Middle frontal gyrus (tissue), 1 donor: Measurements from ENCODE around the gene HOXD9.

ENCODE experiments used
- DNase-seq: peaks from one replicate; pipeline ENCODE4 v3.0.0-alpha.2; 2015; ENCODE audit warnings: low spot score; ENCODE audit errors: extremely low spot score

Gene HOXD9

DNA sequence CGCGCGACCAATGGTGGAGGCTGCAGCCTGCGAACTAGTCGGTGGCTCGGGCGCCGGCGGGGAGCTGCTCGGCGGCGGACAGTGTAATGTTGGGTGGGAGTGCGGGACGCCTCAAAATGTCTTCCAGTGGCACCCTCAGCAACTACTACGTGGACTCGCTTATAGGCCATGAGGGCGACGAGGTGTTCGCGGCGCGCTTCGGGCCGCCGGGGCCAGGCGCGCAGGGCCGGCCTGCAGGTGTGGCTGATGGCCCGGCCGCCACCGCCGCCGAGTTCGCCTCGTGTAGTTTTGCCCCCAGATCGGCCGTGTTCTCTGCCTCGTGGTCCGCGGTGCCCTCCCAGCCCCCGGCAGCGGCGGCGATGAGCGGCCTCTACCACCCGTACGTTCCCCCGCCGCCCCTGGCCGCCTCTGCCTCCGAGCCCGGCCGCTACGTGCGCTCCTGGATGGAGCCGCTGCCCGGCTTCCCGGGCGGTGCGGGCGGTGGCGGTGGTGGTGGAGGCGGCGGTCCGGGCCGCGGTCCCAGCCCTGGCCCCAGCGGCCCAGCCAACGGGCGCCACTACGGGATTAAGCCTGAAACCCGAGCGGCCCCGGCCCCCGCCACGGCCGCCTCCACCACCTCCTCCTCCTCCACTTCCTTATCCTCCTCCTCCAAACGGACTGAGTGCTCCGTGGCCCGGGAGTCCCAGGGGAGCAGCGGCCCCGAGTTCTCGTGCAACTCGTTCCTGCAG is at the start of gene HOXD9:
Gene HOXD9 (plus strand): TSS at position 37 of the 728 bp plus-strand sequence. CDS start 50 bp downstream, at position 87.
- DNase-seq: no peak

GRCh38 chr2:176072951-176073904 is 49.3 kb upstream of the HOXD9 start:
- no peak for DNase-seq

DNA sequence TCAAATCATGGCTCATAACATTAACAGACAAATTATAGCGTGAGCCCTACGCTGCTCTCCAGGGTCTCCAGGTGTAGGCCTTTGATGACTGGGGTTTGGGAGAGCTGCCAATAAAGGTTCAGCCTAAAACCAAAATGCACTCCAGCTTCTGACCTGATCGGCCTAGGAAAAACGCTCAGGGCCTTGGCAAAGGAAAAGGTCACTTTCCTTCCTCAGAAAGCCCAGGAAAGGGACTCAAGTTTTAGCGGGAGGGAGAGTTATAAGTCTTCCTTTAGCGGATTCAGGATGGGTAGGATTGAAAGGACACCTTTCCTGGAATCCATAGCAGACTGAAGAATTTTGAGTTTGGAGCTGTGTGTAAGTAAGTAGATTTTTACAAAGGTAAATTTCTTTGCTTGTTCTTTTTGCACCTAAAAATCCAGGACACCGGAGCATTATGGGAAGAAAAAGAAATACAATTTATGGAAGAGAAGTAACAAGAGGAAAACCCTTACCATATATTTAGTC is 47.5 kb upstream of the HOXD9 start:
- DNase-seq: no peak

DNA sequence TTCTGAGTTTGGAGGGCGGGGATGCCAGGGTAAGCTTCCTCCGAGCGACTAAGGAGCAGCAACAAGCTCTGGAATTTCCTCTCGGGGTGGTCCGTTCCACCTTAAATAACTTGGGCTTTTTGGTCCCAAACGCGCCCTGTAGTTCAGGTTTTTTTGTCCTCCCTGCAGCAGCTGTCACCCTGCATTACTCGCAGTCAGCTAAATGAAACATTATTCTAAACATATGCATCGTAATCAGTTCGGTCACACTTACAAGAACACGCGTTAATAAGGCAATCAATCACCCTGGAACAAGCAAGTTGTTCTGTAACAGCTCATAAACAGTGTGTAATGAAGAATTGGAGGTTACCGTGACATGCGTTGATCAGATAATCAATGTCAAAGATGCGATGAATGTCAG is 47.0 kb upstream of the HOXD9 start:
- DNase-seq: no peak

- DNase-seq: no peak
Observed at GRCh38 chr2:176076063-176076462, 46.5 kb upstream of the HOXD9 start.

GRCh38 chr2:176076796-176077195 is 45.7 kb upstream of the HOXD9 start:
- DNase-seq: no peak

DNA sequence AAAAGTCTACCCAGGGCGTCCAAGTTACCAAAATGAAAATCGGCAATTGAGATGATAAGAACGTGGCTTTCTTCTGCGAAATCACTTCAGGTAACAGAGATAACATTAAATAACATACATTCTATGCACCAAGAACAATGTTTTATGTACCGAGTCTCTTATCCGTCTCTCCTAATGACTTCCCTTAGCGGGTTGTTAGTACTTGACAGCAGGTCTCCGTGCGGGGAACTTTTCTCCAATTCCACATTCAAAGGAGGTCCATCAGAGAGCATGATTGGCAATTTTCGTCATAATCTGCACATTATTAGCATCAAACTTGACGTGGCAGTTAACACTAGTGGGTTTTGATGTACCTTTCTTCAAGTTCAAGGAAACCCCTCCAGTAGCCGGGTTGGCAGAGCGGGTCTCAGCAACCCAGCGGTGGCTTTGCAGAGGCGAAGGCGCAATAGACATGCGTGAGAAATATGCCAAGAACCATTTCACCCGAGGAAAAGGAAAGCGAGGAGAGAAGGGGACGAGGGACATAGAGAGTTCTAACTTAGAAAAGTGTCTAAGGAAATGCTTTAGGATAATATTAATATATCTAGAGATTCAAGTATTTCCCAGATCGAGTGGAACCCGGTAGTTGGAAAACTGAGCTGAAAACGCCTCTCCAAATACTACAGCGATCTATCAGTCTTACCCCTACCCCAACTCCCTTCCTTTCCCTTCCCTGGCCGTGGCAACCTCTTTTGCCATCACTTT is 43.8 kb upstream of the HOXD9 start:
- DNase-seq: no peak

DNA sequence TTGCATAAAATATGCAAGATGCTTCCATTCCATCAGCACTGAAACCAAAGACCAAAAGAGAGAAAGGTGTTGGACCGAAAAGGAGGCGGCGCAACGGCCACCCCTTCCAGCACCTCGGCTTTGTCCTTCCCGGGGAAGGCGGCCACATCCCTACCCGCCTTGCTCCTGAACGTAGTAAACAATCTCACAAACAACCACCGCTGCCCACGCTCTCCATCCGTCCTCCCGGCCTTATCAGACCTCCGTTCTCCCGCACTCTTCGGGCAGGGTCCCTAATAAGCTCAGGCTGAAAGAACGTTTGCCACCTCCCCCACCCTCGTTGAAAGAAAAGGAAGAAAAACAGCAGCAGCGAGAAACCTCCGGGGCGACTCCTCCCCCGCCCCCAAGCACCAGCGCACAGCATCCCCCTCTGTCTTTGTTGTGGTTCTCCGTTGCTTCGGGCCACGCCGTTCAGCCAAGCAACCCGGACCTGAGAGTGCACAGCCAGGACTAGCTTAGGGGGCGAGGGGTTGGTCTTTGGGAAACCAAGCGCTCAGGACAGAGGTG is 43.2 kb upstream of the HOXD9 start:
- DNase-seq: no peak

DNA sequence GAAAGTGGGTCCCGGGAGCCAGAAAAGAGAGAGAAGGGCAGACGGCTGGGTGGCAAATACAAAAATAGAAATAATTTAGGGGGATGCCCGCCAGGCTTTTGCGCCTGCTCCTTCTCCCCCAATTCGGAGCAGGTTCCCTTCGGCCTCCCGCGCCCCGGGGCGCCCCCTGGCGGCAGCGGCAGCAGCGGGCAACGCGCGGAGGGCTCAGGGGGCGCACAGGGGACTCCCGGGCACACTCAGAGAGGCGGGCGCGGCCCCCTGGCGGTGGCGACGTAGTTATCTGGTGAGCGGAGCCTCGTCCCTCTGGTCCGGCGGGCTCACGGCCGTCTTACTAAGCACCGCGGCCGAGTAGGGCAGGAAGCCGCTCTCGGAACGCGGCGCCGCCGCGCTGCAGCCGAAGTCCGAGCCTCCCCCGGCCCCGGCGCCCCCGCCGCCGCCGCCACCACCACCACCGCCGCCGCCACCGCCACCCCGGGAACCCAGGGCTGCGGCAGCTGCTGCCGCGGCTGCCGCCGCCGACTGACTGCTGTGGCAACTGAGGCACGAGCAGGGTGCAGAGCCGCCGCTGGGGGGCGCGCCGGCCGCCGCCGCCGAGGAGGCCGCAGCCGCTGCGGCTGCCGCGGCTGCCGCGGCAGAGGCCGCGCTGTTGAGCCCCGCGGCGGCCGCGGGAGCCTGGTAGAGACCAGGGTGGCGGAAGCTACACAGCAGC is 42.5 kb upstream of the HOXD9 start:
- no peak for DNase-seq

GRCh38 chr2:176080540-176081375 is 41.8 kb upstream of the HOXD9 start:
- no peak for DNase-seq

DNA sequence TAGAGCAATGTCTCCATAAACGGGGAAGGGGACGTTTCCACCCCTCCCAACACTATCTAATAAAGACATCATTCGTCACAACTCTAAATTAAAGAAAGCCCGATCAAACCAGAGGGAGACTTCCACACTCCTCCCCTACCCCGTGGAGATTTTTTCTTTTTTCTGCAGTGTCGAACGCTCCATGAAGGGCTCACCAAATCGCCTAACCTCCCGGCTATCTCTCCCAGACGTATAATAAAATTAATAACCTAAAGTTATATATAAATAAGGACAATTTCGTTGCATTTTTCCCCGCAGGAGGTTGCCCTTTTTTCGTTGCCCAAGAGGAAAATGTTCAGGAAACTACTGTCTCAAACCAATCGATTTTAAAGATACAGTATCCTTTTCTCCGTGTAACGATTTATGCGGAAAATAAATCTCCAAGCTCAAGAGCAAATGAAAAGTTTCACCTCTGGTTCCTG is 41.1 kb upstream of the HOXD9 start:
- DNase-seq: no peak

DNA sequence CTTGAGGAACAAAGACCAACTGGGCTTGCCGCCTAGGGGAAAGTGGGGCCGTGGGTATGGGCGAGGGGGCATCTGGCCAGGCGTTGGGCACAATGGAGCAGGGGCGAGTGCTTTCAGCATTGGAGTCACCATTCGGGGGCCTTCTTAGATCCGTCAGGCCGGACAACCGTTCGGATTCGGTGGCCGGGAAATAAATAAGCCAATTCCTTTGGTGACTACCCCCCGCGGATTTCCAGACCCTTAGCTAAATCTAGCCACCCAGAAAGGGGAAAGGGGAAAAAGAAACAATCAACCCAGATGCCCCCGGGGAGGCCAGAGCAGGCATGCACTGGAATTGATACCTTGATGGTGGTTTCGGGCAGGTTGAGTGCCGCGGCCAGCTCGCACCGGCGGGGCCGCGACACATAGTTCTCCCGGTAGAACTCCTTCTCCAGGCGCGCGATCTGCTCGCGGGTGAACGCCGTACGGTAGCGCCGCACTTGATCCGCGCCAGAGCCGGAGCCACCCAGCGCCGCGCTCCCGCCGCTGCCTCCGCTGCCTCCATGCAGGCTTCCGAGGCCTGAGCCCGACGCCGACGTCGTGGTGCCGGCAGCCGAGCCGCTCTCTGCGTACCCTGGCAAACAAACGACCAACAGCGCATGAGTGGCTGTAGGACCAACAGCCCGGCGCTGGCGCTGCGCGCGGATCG is 40.5 kb upstream of the HOXD9 start:
- no peak for DNase-seq

GRCh38 chr2:176082525-176082823 is 40.0 kb upstream of the HOXD9 start:
- no peak for DNase-seq

GRCh38 chr2:176082824-176083751 is 39.4 kb upstream of the HOXD9 start:
- no peak for DNase-seq

DNA sequence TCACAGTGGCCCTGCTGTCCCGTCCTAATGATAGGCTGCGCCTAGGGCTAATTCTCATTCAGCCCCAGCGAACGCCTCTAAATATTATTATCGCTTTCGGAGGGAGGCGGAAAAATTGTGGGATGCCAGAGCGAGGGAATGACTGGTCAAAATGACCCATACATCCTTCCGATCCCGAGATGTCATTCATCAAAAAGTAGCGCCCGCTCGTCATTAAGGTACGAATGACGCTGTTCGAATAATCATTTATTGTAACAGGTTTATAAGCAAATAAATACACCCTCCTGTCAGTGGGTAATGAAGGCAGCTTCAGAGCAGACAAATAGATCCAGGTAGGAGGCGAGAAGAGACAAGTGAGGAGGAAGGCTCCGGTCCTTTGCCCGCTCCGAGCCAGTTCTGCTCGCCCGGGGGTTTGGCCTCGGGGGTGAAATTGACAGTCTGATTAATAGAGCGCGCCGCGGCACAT is 38.7 kb upstream of the HOXD9 start, which contains the start of gene EVX2:
Gene EVX2 (minus strand): TSS at position 167 of the 466 bp plus-strand sequence. CDS start 186 bp downstream, outside the sequence.
- no peak for DNase-seq

DNA sequence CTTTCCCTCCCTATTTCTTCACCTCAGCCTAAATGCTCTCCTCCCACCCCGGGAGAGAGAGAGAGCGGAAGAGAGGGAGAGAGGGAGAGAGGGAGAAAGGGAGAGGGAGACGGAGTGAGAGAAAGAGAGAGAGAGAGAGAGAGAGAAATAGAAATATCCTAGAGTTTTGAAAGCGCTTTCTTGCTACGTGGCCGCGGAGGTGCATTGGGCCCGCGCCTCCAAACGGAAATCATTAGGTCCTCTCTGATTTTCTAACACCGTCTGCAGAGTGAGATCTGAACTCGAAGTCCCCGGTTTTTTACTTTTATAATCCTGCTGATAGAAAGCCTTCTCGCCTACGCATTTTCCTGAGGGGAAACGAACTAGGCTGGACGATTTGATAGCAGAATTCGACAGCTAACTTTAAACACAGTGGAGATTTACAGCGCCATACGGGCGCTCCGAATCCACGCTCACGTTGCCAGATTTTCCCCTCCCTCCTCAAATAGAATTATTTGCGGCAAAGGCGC is 37.9 kb upstream of the HOXD9 start:
- DNase-seq: no peak

- no peak for DNase-seq
Observed at GRCh38 chr2:176085120-176085788, 37.3 kb upstream of the HOXD9 start.
